ENCODE measurements around the gene DNMT3L.
"Not testable (repeated sequence)": the region's sequence is repeated elsewhere in the genome, so short reads cannot be mapped to it uniquely, and the experiment has no call there.

DNA sequence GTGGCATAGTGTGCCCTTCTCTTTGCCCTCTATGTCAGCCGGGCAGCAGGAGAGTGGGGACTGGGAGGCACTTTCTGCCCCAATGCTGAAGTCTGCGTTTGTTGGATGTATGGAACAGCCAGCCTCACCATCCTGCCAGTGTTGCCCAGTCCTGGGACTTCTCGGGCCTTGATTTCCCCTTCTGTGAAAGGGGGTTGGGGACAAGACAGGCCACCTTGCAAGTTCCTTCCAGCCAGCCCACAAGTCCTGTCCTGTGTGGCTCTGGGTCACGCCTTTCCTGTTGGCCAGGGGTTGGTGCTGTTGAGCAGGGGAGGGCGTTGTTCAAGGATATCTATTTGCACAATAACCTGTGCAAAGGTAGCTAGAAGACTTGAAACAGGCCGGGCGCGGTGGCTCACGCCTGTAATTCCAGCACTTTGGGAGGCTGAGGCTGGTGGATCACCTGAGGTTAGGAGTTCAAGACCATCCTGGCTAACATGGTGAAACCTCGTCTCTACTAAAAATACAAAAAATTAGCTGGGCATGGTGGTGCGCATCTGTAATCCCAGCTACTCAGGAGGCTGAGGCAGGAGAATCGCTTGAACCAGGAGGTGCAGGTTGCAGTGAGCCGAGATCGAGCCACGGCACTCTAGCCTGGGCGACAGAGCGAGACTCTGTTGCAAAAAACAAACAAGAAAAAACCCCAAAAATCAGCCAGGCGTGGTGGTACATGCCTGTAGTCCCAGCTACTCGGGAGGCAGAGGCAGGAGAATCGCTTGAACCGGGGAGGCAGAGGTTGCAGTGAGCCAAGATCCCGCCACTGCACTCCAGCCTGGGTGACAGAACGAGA lies 41.1 kb upstream of the DNMT3L start:
- TF ChIP-seq CTCF (IDR thresholded peaks at IDR 0.05; ENCODE audit: low read depth, low read length): peak; percentile 31
- TF ChIP-seq POLR2A (IDR thresholded peaks at IDR 0.05; ENCODE audit: extremely low read depth, insufficient read length); MAX (IDR thresholded peaks at IDR 0.05; ENCODE audit: low read depth, low read length): not testable (repeated sequence)
